GM23248 (cell line): ENCODE data around the gene ARFGAP2. TPM values are rescaled to one million over a fixed set of nuclear protein-coding genes. Genes with fewer than 3 reads are reported as not detected.

Experiments used
- DNase-seq: peaks from one replicate; pipeline ENCODE4 v3.0.0-alpha.2; 2015
- H2AFZ ChIP-seq: fragments of 200-600 bp; sonication (generic); 2 replicates; pipeline ENCODE4 v1.6.1; 2016; ENCODE audit warnings: antibody characterized with exemption
- H3F3A ChIP-seq: fragments of 200-600 bp; sonication (generic); 2 replicates; pipeline ENCODE4 v1.6.1; 2016; ENCODE audit warnings: mild to moderate bottlenecking, antibody characterized with exemption, mixed run types; ENCODE audit not compliant: insufficient read depth
- H3K27ac ChIP-seq: fragments of 200-600 bp; sonication (generic); 2 replicates; pipeline ENCODE4 v1.5.1; 2016; ENCODE audit warnings: mild to moderate bottlenecking
- H3K27me3 ChIP-seq: fragments of 200-600 bp; sonication (generic); replicated peaks from 2 replicates; pipeline ENCODE4 v1.6.1; 2016; ENCODE audit warnings: mild to moderate bottlenecking; ENCODE audit not compliant: insufficient read depth
- H3K36me3 ChIP-seq: fragments of 200-600 bp; sonication (generic); 2 replicates; pipeline ENCODE4 v1.6.1; 2016; ENCODE audit warnings: low read depth, mild to moderate bottlenecking
- H3K4me1 ChIP-seq: fragments of 200-600 bp; sonication (generic); 2 replicates; pipeline ENCODE4 v1.6.1; 2016; ENCODE audit warnings: mild to moderate bottlenecking; ENCODE audit not compliant: insufficient read depth
- H3K4me2 ChIP-seq: fragments of 200-600 bp; sonication (generic); one replicate; pipeline ENCODE4 v1.6.1; 2016; ENCODE audit warnings: mild to moderate bottlenecking; ENCODE audit not compliant: unreplicated experiment
- H3K4me3 ChIP-seq: fragments of 200-600 bp; sonication (generic); 2 replicates; pipeline ENCODE4 v1.5.1; 2016; ENCODE audit warnings: mild to moderate bottlenecking
- H3K79me2 ChIP-seq: fragments of 200-600 bp; sonication (generic); 2 replicates; pipeline ENCODE4 v1.6.1; 2016; ENCODE audit warnings: mild to moderate bottlenecking; ENCODE audit not compliant: insufficient read depth
- H3K9ac ChIP-seq: fragments of 200-600 bp; sonication (generic); 2 replicates; pipeline ENCODE4 v1.6.1; 2016; ENCODE audit warnings: mild to moderate bottlenecking
- H3K9me2 ChIP-seq: fragments of 200-600 bp; sonication (generic); 2 replicates; pipeline ENCODE4 v1.6.1; 2016; ENCODE audit warnings: mixed run types, mild to moderate bottlenecking, moderate library complexity; ENCODE audit not compliant: insufficient read depth
- H3K9me3 ChIP-seq: fragments of 200-600 bp; sonication (generic); one replicate; pipeline ENCODE4 v1.6.1; 2017; ENCODE audit warnings: low read depth
- H4K20me1 ChIP-seq: fragments of 200-600 bp; sonication (generic); 2 replicates; pipeline ENCODE4 v1.6.0; 2016; ENCODE audit not compliant: insufficient read depth
- EZH2 ChIP-seq: fragments of 200-600 bp; sonication (generic); IDR thresholded peaks from 2 replicates; pipeline ENCODE4 v1.6.1; 2018; ENCODE audit warnings: antibody characterized with exemption, mild to moderate bottlenecking; ENCODE audit not compliant: insufficient read depth, poor library complexity, severe bottlenecking
- EZH2phosphoT487 ChIP-seq: fragments of 200-600 bp; sonication (generic); IDR thresholded peaks from 2 replicates; pipeline ENCODE4 v1.6.1; 2018; ENCODE audit warnings: antibody characterized with exemption, moderate library complexity, mild to moderate bottlenecking, low read depth; ENCODE audit not compliant: insufficient read depth
- WGBS, 2 experiments: methylation state at CpG; one replicate each; pipeline ENCODE4 v1.1.6; 2015 to 2017; ENCODE audit warnings: low lambda C conversion rate in 2 of 2, low coverage in 1 of 2; ENCODE audit errors: missing lambda C conversion rate in 2 of 2; 5-methylcytosine and 5-hydroxymethylcytosine counted together
- in situ Hi-C: fragments of 300-500 bp; cut with MboI; formaldehyde crosslinking; loops from 2 replicates; pipeline ENCODE4 v1.15.0; 2020
- polyA plus RNA-seq: library from polyadenylated mRNA; unstranded; fragments of >200 nt; fragmentation: Nextera tagmentation; extraction: Ambion mirVana; gene quantifications from 2 replicates; pipeline ENCODE4 v1.2.1, GENCODE V29; 2016
- total RNA-seq: library from RNA; depleted of rRNA; stranded (reverse); fragments of >200 nt; shearing (Covaris generic); gene quantifications from 2 replicates; pipeline ENCODE4 v1.2.3, GENCODE V29; 2014

The ARFGAP2 gene
- total and polyA plus RNA-seq, 2 experiments from 2014 or later, result 45.7 to 131 TPM

DNA sequence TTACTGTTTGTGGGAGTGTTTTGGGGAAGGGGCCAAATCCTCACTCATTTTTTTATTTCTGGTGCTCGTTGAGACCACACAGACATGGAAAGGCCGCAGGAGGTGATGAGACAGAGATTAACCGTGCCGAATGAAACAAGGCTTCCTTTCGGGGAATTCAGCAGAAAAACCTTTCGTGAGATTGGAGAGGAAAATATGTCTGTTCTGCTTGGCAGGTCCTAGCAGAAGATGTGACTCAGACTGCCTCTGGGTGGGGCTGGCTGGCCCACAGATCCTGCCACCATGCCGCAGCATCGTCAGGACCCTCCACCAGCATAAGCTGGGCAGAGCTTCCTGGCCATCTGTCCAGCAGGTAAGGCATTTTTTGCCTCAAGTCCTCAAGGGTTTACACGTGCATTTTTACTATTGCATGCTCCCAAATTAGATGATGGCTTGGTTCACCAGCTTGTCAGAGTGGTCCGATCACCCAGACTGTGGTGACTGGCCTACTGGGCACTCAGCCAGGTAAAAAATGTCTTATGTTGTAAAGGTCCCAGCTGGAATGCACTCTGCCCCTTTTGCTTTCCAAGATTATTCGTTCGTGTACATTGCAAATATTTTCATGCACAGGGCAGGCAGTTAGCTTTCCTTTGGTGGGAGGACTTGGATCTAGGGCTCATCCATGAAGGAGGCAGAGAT lies 39.6 kb upstream of the ARFGAP2 start:
- Histone ChIP-seq H3F3A (peaks cover 37% of the 10 kb centered on the region), H3K27ac (peak overlapping the region; percentile 90), H3K9me3 (no peaks in the 10 kb centered on the region), H3K36me3 (0 out of 2 replicates have a peak, but pooled peaks cover 4% of the 10 kb centered on the region), H4K20me1 (no peaks in the 10 kb centered on the region), H3K79me2 (peaks cover 33% of the 10 kb centered on the region), H3K9ac (peak overlapping the region; percentile 86), H3K4me1 (peaks cover 40% of the 10 kb centered on the region), H3K4me2 (peak overlapping the region; percentile 95), H3K4me3 (peak overlapping the region; percentile 79), H3K9me2 (no peaks in the 10 kb centered on the region), H2AFZ (peak overlapping the region; percentile 12; the same call in 1 of the 2 replicates), H3K27me3 (no peaks in the 10 kb centered on the region)
- WGBS, 2 experiments, result 1 to 2% methylated on average over 12 of the region's 12 CpGs
- no peak for TF ChIP-seq EZH2phosphoT487
- TF ChIP-seq EZH2, result no peak
- in situ Hi-C loops, result no loop called here
- DNase-seq, result peak; percentile 96

- peak overlapping the region; percentile 86 for H3K9ac ChIP-seq
- H3K79me2 ChIP-seq, result peaks cover 30% of the 10 kb centered on the region
- in situ Hi-C loops, result no loop called here
- H3F3A ChIP-seq, result peaks cover 35% of the 10 kb centered on the region
- no peaks in the 10 kb centered on the region for H4K20me1 ChIP-seq
- H3K9me3 ChIP-seq, result no peaks in the 10 kb centered on the region
- peak overlapping the region; percentile 95 for H3K4me2 ChIP-seq
- H3K4me3 ChIP-seq, result peak overlapping the region; percentile 79
- no peaks in the 10 kb centered on the region for H3K9me2 ChIP-seq
- H3K36me3 ChIP-seq, result 0 out of 2 replicates have a peak, but pooled peaks cover 4% of the 10 kb centered on the region
- 3 to 7% methylated on average over 15 of the region's 15 CpGs for WGBS, 2 experiments
- peak overlapping the region; percentile 96 for H2AFZ ChIP-seq
- DNase-seq, result peak; percentile 33
- H3K27ac ChIP-seq, result peak overlapping the region; percentile 90
- H3K4me1 ChIP-seq, result peaks cover 32% of the 10 kb centered on the region
- no peak for TF ChIP-seq EZH2
- no peak for TF ChIP-seq EZH2phosphoT487
- no peaks in the 10 kb centered on the region for H3K27me3 ChIP-seq
Measured at GRCh38 chr11:47215366-47215910, 38.8 kb upstream of the ARFGAP2 start.

- 9 to 10% methylated on average over 20 of the region's 20 CpGs for WGBS, 2 experiments
- Histone ChIP-seq H3K4me1 (peaks cover 21% of the 10 kb centered on the region), H3K27me3 (no peaks in the 10 kb centered on the region), H3K9me3 (no peaks in the 10 kb centered on the region), H3K79me2 (peaks cover 24% of the 10 kb centered on the region), H3K36me3 (0 out of 2 replicates have a peak, but pooled peaks cover 4% of the 10 kb centered on the region), H2AFZ (peak overlapping the region; percentile 96), H3K27ac (peak overlapping the region; percentile 90), H3K4me3 (peak overlapping the region; percentile 79), H3K9me2 (no peaks in the 10 kb centered on the region), H3K9ac (peak overlapping the region; percentile 86), H3F3A (peaks cover 28% of the 10 kb centered on the region), H4K20me1 (no peaks in the 10 kb centered on the region), H3K4me2 (peak overlapping the region; percentile 95)
- in situ Hi-C loops, result no loop called here
- TF ChIP-seq EZH2phosphoT487 (no peak), EZH2 (no peak)
- peak; percentile 94 for DNase-seq
Measured at GRCh38 chr11:47213950-47214565, 37.4 kb upstream of the ARFGAP2 start.

DNA sequence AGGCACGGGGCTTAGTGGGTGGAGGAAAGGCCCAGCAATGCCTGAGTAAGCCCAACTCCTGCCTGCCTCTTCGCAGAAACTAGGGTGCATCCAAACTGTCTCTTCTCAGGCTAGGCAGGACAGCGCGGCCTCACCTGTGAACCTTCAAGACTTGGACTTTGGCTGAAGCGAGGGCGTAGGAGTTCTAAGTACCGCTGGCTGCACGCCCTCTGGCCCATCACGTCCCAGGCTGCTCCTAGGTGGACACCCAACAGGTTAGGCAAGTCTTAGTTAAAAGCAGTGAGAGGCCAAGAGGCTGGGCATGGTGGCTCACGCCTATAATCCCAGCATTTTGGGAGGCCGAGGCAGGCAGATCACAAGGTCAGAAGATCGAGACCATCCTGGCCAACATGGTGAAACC lies 36.3 kb upstream of the ARFGAP2 start:
- 86 to 87% methylated on average over 12 of the region's 12 CpGs for WGBS, 2 experiments
- H3K9me2 ChIP-seq, result no peaks in the 10 kb centered on the region
- H4K20me1 ChIP-seq, result no peaks in the 10 kb centered on the region
- no peak overlapping the region for H3K4me2 ChIP-seq
- H3K4me1 ChIP-seq, result peaks cover 17% of the 10 kb centered on the region
- H3K9me3 ChIP-seq, result no peaks in the 10 kb centered on the region
- H3K79me2 ChIP-seq, result peaks cover 13% of the 10 kb centered on the region
- H3K27ac ChIP-seq, result no peak overlapping the region
- no peak overlapping the region for H3K4me3 ChIP-seq
- no peak for DNase-seq
- no peak for TF ChIP-seq EZH2
- TF ChIP-seq EZH2phosphoT487, result no peak
- peaks cover 23% of the 10 kb centered on the region for H3F3A ChIP-seq
- in situ Hi-C loops, result no loop called here
- H3K27me3 ChIP-seq, result no peaks in the 10 kb centered on the region
- 0 out of 2 replicates have a peak, but pooled peaks cover 1% of the 10 kb centered on the region for H3K36me3 ChIP-seq
- no peak overlapping the region for H2AFZ ChIP-seq
- H3K9ac ChIP-seq, result no peak overlapping the region
